HG03571 (cell line): ENCODE data around the gene KIF5C.
"Not testable (repeated sequence)": the region's sequence is repeated elsewhere in the genome, so short reads cannot be mapped to it uniquely, and the experiment has no call there.

Experiments used
- ATAC-seq: cut with Tn5 transposase; IDR thresholded peaks from one replicate; pipeline ENCODE4 v1.9.1; 2021; ENCODE audit not compliant: unreplicated experiment

KIF5C gene

GRCh38 chr2:148959745-148960144 lies 84.7 kb downstream of the KIF5C start:
- ATAC-seq, result no peak

- ATAC-seq, result no peak
Observed at GRCh38 chr2:148960483-148960882, 85.5 kb downstream of the KIF5C start.

DNA sequence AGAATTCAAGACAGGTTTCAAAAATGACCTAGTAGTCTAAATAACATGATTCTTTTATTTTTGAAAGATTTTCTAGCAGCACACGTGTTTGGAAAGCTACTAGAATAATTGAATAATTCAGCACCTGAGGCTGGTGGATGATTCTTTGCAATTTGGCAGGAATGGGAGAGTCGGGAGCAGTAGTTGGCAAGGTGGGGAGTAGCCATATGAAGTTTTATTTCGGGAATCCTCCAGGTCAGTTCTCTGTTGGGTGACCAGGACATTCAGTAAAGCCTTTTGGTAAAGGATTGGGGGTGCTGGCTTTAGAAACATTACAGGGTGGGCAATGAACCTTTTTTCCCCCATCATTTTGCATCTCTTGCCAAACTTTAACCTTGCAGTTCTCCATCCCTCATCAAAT lies 88.4 kb downstream of the KIF5C start:
- no peak for ATAC-seq

- ATAC-seq, result no peak
Observed at GRCh38 chr2:148965623-148966437, 90.8 kb downstream of the KIF5C start.

GRCh38 chr2:148966438-148966758 lies 91.4 kb downstream of the KIF5C start:
- ATAC-seq, result no peak

DNA sequence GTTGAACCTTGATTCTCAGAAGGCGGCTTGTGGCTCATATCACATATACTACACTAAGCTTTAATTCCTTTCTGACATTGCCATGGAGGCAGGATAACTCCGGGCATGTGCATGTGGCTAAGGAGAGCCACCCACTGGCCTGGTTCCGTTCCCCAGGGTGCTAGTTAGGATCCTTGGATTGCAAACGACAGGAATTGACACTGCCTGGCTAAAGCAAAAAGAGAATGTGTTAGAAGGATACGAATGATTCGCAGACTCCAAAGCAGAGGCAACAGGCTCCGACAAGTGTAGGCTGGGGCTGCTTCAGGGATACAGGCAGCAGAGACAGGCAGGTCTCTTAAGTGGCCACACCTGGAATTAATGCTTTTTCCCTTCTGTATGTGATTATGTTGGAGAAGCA lies 92.0 kb downstream of the KIF5C start:
- ATAC-seq, result no peak

DNA sequence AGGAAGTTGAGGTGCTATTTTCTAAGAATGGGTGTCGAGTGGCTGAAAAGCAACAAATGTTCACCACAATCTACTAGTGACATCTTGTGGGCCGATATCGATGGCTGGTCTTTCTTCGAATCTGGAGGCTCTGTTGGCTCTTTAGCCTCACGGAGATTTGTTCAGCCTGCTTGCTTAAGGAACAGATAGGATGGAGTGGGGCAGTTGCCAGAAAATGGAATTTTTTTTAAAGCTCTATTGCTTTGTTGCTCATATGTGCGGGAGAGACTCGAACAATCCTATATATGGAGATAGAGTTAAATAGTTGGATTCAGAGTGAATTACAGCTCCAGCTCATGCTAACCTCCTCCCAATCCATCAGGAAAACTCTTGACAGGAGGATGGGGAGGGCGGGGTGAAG lies 92.6 kb downstream of the KIF5C start:
- no peak for ATAC-seq

GRCh38 chr2:148968301-148968700 lies 93.3 kb downstream of the KIF5C start:
- ATAC-seq, result no peak

GRCh38 chr2:148968776-148969319 lies 93.8 kb downstream of the KIF5C start:
- ATAC-seq, result no peak

GRCh38 chr2:148969659-148970061 lies 94.6 kb downstream of the KIF5C start:
- no peak for ATAC-seq

- no peak for ATAC-seq
Observed at GRCh38 chr2:148970385-148970784, 95.4 kb downstream of the KIF5C start.

DNA sequence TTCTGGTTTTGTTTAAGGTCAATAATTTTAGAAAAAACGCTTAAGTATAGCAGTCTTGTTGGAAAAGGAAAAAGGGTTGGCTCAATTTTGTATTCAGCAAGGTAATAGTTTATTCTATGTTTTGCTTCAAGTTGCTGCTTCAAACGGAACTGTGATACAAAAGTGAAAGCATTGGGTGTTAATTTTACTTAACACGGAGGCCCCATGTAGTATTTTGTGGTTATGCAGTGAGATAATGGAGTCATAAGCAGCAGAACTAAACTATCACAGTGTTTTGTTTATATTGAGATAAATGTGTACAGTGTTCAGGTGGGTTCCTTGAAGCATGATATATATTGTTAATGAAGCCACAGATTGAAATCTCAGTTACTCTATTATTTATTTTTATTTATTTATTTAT lies 96.5 kb downstream of the KIF5C start:
- ATAC-seq, result no peak

GRCh38 chr2:148974095-148974494 lies 99.1 kb downstream of the KIF5C start:
- ATAC-seq, result no peak

DNA sequence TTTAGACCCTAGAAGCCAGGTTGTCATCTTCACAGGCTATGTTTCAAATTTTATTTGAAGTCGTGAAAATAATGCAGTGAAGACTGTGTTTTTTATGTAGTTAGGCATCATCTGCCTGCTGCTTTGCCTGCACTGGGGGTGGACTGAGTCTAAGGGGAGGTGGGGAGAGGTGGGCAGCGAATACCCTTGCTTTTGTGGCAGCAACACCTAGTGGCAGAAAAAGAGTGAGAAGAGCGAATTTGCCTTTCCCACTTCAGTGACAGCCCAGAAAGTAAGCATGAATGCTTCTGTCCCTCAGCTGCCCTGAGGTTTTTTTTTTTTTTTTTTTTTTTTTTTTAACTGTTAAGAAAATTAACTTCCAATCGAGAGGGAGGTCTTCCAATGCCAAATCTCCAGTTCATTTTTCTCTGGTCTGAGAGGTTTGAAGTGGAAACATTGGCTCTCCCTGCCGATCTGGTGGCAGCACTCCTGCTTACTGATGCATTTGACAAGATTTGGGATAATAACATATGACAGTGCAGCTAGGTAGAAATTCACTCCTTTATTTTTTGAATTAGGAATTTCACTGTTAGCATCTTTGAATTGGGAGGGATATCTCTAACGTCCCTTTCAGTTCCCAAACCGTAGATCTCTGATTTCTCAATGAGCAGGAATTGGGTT lies 103.1 kb downstream of the KIF5C start:
- no peak for ATAC-seq

GRCh38 chr2:148978706-148979105 lies 103.7 kb downstream of the KIF5C start:
- ATAC-seq, result no peak

DNA sequence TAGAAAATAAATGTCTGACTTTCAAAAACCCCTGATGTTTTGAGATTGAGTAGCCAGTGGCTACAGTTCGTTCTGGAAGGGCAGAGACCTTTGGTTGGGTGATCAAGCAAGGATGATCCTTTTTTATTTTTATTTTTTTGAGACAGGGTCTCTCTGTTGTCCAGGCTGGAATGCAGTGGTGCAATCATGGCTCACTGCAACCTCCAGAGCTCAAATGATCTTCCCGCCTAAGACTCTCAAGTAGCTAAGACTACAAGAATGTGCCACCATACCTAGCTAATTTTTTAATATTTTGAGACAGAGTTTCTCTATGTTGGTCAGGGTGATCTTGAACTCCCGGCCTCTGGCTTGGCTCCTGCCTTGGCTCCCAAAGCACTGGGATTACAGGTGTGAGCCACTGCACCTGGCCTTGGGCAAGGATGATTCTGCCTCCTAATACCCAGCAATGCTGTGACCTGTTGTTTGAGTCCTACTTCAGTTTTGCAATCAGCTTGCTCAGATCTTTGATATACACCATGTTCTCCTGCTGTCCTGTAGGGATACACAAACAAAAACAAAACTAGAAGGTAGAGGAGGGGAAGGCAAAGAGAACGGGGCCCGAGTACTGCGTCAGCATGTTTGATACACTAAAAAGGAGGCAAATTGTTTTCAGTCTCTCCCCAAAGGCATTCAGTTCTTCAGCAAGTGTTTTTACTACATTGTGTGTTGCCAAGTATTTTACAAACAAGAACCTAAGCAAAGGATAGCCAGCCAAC lies 104.3 kb downstream of the KIF5C start:
- ATAC-seq, result no peak

DNA sequence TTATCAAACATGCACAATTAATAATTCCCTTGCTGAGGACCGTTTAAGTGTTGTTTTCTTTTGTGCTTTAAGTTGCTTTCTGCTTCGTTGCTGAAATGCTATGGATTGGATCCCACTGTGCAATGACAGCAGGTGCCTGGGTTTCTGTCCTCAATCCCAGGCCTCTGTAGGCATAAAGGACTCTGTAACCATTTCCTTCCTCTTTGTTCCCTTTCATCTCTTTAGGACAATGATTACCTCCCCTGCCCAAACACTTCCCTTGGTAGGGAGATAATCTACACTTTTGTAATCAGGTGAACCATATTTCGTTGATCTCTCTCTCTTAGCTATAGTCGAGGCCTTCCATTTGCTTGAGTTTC lies 104.9 kb downstream of the KIF5C start:
- no peak for ATAC-seq

- not testable (repeated sequence) for ATAC-seq
Observed at GRCh38 chr2:148980496-148980895, 105.5 kb downstream of the KIF5C start.

GRCh38 chr2:148981324-148981723 lies 106.3 kb downstream of the KIF5C start:
- ATAC-seq, result no peak

- ATAC-seq, result no peak
Observed at GRCh38 chr2:148981781-148982180, 106.8 kb downstream of the KIF5C start.

- no peak for ATAC-seq
Observed at GRCh38 chr2:148982282-148982681, 107.3 kb downstream of the KIF5C start.

DNA sequence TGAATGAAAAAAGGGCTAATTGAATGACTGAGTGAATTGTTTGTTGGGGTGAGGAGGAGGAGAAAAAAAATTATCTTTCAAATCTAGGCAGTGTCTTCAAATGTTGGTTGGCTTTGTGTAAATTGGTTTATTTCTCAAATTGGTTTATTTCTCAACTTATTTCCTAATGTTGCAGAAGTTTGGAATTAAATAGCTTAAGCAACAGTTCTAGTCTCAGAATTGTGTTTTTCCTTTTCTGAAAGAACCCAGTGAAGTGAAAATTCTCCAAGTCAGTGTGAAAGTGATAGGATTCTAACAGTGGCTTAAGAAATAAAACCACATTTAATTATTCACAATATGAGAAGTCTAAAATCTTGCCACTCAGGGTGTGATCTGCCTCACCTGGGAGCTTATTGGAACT lies 108.9 kb downstream of the KIF5C start:
- ATAC-seq, result no peak
